ENCODE results near the gene L2HGDH.

Gene L2HGDH

GRCh38 chr14:50230701-50231474 lies 81.1 kb downstream of the L2HGDH start:
- in situ Hi-C loops (cut with MboI; ENCODE audit: low sequenced_read_pairs): no loop called here

GRCh38 chr14:50230401-50230700 lies 81.7 kb downstream of the L2HGDH start:
- in situ Hi-C loops (cut with MboI; ENCODE audit: low sequenced_read_pairs): no loop called here

- in situ Hi-C loops (cut with MboI; ENCODE audit: low sequenced_read_pairs): no loop called here
These were observed 82.3 kb downstream of the L2HGDH start for GRCh38 chr14:50229681-50230080.

GRCh38 chr14:50228313-50228712 lies 83.7 kb downstream of the L2HGDH start:
- in situ Hi-C loops (cut with MboI; ENCODE audit: low sequenced_read_pairs): no loop called here

- in situ Hi-C loops (cut with MboI; ENCODE audit: low sequenced_read_pairs): no loop called here
These were observed 86.1 kb downstream of the L2HGDH start for GRCh38 chr14:50225974-50226297.

- in situ Hi-C loops (cut with MboI; ENCODE audit: low sequenced_read_pairs): no loop called here
These were observed 86.7 kb downstream of the L2HGDH start for GRCh38 chr14:50225067-50225973.

GRCh38 chr14:50222055-50222613 lies 89.9 kb downstream of the L2HGDH start:
- in situ Hi-C loops (cut with MboI; ENCODE audit: low sequenced_read_pairs): no loop called here

- in situ Hi-C loops (cut with MboI; ENCODE audit: low sequenced_read_pairs): no loop called here
These were observed 93.5 kb downstream of the L2HGDH start for GRCh38 chr14:50218501-50218900.

GRCh38 chr14:50215416-50215815 lies 96.6 kb downstream of the L2HGDH start:
- in situ Hi-C loops (cut with MboI; ENCODE audit: low sequenced_read_pairs): no loop called here

GRCh38 chr14:50213795-50214194 lies 98.2 kb downstream of the L2HGDH start:
- in situ Hi-C loops (cut with MboI; ENCODE audit: low sequenced_read_pairs): no loop called here

GRCh38 chr14:50212726-50213125 lies 99.3 kb downstream of the L2HGDH start:
- in situ Hi-C loops (cut with MboI; ENCODE audit: low sequenced_read_pairs): no loop called here

GRCh38 chr14:50210074-50210473 lies 102.0 kb downstream of the L2HGDH start:
- in situ Hi-C loops (cut with MboI; ENCODE audit: low sequenced_read_pairs): no loop called here

GRCh38 chr14:50198499-50198898 lies 113.5 kb downstream of the L2HGDH start:
- in situ Hi-C loops (cut with MboI; ENCODE audit: low sequenced_read_pairs): no loop called here

- in situ Hi-C loops (cut with MboI; ENCODE audit: low sequenced_read_pairs): no loop called here
These were observed 120.5 kb downstream of the L2HGDH start for GRCh38 chr14:50191499-50191898.

All from HL-60/S4 treated with retinoic acid at 250 ng/mL for 4 days and 3 days (cell line).